Mesothelial cell of epicardium (in vitro differentiated cells): Measurements from ENCODE around the gene KRT6B. TPM values are rescaled to one million over a fixed set of nuclear protein-coding genes. Genes with fewer than 3 reads are reported as not detected.
A peak's percentile ranks its signal among the peaks of the same experiment; 100 is the strongest.

Experiments used
- DNase-seq, 2 experiments: peaks; one replicate each; pipeline ENCODE4 v3.0.0; 2021; ENCODE audit warnings: low spot score in 2 of 2; ENCODE audit not compliant: unreplicated experiment in 2 of 2
- H3K27ac Mint-ChIP-seq: 2 replicates; pipeline ENCODE4 v1.8.0; 2021; ENCODE audit warnings: mixed read lengths
- H3K27me3 Mint-ChIP-seq: 2 replicates; pipeline ENCODE4 v1.8.0; 2021; ENCODE audit warnings: low read depth, mixed read lengths
- H3K36me3 Mint-ChIP-seq: 2 replicates; pipeline ENCODE4 v1.8.0; 2021; ENCODE audit warnings: mixed read lengths
- H3K4me1 Mint-ChIP-seq: 2 replicates; pipeline ENCODE4 v1.8.0; 2021; ENCODE audit warnings: mixed read lengths
- H3K4me3 Mint-ChIP-seq: 2 replicates; pipeline ENCODE4 v1.8.0; 2021; ENCODE audit warnings: mild to moderate bottlenecking, moderate library complexity, mixed read lengths
- H3K9me3 Mint-ChIP-seq: 2 replicates; pipeline ENCODE4 v1.8.0; 2021; ENCODE audit warnings: mixed read lengths
- CTCF ChIP-seq: fragments of 200-600 bp; sonication (generic); IDR thresholded peaks from one replicate; pipeline ENCODE4 v1.5.0; 2021; ENCODE audit warnings: antibody characterized with exemption; ENCODE audit not compliant: unreplicated experiment
- total RNA-seq: library from RNA; stranded (reverse); gene quantifications from 3 replicates; pipeline ENCODE4 v1.2.1, GENCODE V29; 2021

KRT6B gene
- total RNA-seq, 1 donor from 2014 or later, result not detected

GRCh38 chr12:52439845-52440244 is 12.1 kb downstream of the KRT6B start:
- Mint-ChIP-seq H3K4me1 (peaks cover 61% of the 10 kb centered on the region), H3K36me3 (no peaks in the 10 kb centered on the region), H3K27ac (peak overlapping the region; percentile 51), H3K9me3 (no peaks in the 10 kb centered on the region), H3K4me3 (no peak overlapping the region), H3K27me3 (no peaks in the 10 kb centered on the region)
- TF ChIP-seq CTCF, result no peak
- DNase-seq, result no peak

GRCh38 chr12:52439420-52439819 is 12.5 kb downstream of the KRT6B start:
- peaks cover 61% of the 10 kb centered on the region for H3K4me1 Mint-ChIP-seq
- no peak for TF ChIP-seq CTCF
- no peaks in the 10 kb centered on the region for H3K27me3 Mint-ChIP-seq
- H3K4me3 Mint-ChIP-seq, result no peak overlapping the region
- no peak overlapping the region for H3K27ac Mint-ChIP-seq
- no peaks in the 10 kb centered on the region for H3K9me3 Mint-ChIP-seq
- H3K36me3 Mint-ChIP-seq, result no peaks in the 10 kb centered on the region
- no peak for DNase-seq

GRCh38 chr12:52438305-52439301 is 13.3 kb downstream of the KRT6B start:
- H3K4me1 Mint-ChIP-seq, result peaks cover 61% of the 10 kb centered on the region
- no peak overlapping the region for H3K27ac Mint-ChIP-seq
- H3K4me3 Mint-ChIP-seq, result no peak overlapping the region
- no peak for DNase-seq
- H3K27me3 Mint-ChIP-seq, result no peaks in the 10 kb centered on the region
- no peaks in the 10 kb centered on the region for H3K36me3 Mint-ChIP-seq
- TF ChIP-seq CTCF, result no peak
- no peaks in the 10 kb centered on the region for H3K9me3 Mint-ChIP-seq

GRCh38 chr12:52437508-52437907 is 14.4 kb downstream of the KRT6B start:
- Mint-ChIP-seq H3K27me3 (peaks cover 6% of the 10 kb centered on the region), H3K27ac (peak overlapping the region; percentile 65), H3K36me3 (no peaks in the 10 kb centered on the region), H3K9me3 (no peaks in the 10 kb centered on the region), H3K4me3 (no peak overlapping the region), H3K4me1 (peaks cover 50% of the 10 kb centered on the region)
- no peak for TF ChIP-seq CTCF
- no peak for DNase-seq

DNA sequence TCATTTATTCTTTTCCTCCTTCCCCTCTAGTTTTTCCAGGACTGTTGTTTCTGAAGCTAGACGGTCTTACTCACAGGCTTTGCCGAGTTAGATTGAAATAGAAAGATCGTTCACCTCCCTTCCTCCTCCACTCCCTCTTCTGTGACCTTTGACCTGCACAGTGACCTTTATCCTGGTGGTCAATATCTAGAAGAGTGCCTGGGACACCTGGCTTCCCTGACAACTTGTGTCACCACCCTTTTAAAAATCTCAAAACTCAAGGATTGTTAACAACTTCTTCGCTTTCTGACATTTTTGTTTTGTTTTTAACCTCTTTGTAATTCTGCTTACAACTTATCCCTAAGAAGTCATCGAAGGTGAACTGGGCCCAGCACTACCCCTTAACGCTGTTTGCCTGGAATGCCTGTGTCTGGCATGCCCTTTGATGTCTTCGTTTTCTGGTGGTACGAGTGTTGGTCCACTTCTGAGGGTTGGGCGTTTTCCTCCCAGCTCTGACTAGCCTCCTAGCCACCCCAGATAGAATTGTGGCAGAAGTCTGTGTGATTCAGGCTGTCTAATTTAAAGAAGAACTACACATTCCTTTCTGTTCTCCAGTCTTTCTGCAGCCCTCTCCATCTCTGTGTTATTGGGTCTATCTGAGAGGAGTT is 15.0 kb downstream of the KRT6B start:
- H3K27ac Mint-ChIP-seq, result peak overlapping the region; percentile 65
- DNase-seq, result no peak
- H3K9me3 Mint-ChIP-seq, result no peaks in the 10 kb centered on the region

More for the DNA sequence above, 15.0 kb downstream of the KRT6B start:
- TF ChIP-seq CTCF, result no peak
- Mint-ChIP-seq H3K27me3 (peaks cover 12% of the 10 kb centered on the region), H3K4me1 (peaks cover 44% of the 10 kb centered on the region), H3K4me3 (no peak overlapping the region), H3K36me3 (no peaks in the 10 kb centered on the region)
